HG02623 (cell line): ENCODE data around the gene CCDC24.

Experiments
- ATAC-seq: cut with Tn5 transposase; IDR thresholded peaks from one replicate; pipeline ENCODE4 v1.9.1; 2021; ENCODE audit warnings: moderate library complexity; ENCODE audit not compliant: unreplicated experiment

The CCDC24 gene

GRCh38 chr1:43963006-43963405, 28.4 kb upstream of the CCDC24 start:
- ATAC-seq: no peak

- no peak for ATAC-seq
Measured at GRCh38 chr1:43963890-43964289, 27.5 kb upstream of the CCDC24 start.

- no peak for ATAC-seq
Measured at GRCh38 chr1:43965316-43965715, 26.1 kb upstream of the CCDC24 start.

GRCh38 chr1:43968348-43968948, 23.0 kb upstream of the CCDC24 start:
- no peak for ATAC-seq

GRCh38 chr1:43969416-43969745, 22.0 kb upstream of the CCDC24 start:
- no peak for ATAC-seq

- peak; percentile 88 for ATAC-seq
Measured at GRCh38 chr1:43969746-43970466, 21.5 kb upstream of the CCDC24 start, which contains the start of gene DPH2. Gene DPH2 (plus strand): TSS chr1:43970010. CDS start chr1:43970176, 166 bp downstream.

- no peak for ATAC-seq
Measured at GRCh38 chr1:43970502-43970901, 20.9 kb upstream of the CCDC24 start.

- ATAC-seq: no peak
Measured at GRCh38 chr1:43970911-43971310, 20.5 kb upstream of the CCDC24 start.

GRCh38 chr1:43971336-43971980, 19.9 kb upstream of the CCDC24 start:
- ATAC-seq: no peak

- ATAC-seq: no peak
Measured at GRCh38 chr1:43973981-43974442, 17.4 kb upstream of the CCDC24 start.

GRCh38 chr1:43974443-43975248, 16.8 kb upstream of the CCDC24 start, which contains the start of gene ATP6V0B:
Gene ATP6V0B (plus strand): TSS chr1:43974960. CDS start chr1:43975041, 81 bp downstream.
- peak; percentile 62 for ATAC-seq

GRCh38 chr1:43975249-43975961, 16.0 kb upstream of the CCDC24 start:
- no peak for ATAC-seq

- ATAC-seq: no peak
Measured at GRCh38 chr1:43976045-43976444, 15.4 kb upstream of the CCDC24 start.

- ATAC-seq: no peak
Measured at GRCh38 chr1:43976890-43977289, 14.5 kb upstream of the CCDC24 start.

- ATAC-seq: no peak
Measured at GRCh38 chr1:43977376-43978263, 13.8 kb upstream of the CCDC24 start.

GRCh38 chr1:43978264-43978550, 13.2 kb upstream of the CCDC24 start:
- no peak for ATAC-seq

- no peak for ATAC-seq
Measured at GRCh38 chr1:43978551-43979260, 12.7 kb upstream of the CCDC24 start, which contains the start of gene B4GALT2. Gene B4GALT2 (plus strand): TSS chr1:43979210. CDS start chr1:43981161, 1,951 bp downstream.

GRCh38 chr1:43979261-43979527, 12.2 kb upstream of the CCDC24 start:
- ATAC-seq: no peak

GRCh38 chr1:43979528-43980254, 11.7 kb upstream of the CCDC24 start:
- ATAC-seq: no peak
